Neural progenitor cell (in vitro differentiated cells): Measurements from ENCODE around the gene MYO18B. TPM values are rescaled to one million over a fixed set of nuclear protein-coding genes. Genes with fewer than 3 reads are reported as not detected.

Experiments used
- DNase-seq: peaks from one replicate; pipeline ENCODE4 v3.0.0-alpha.2; 2016; ENCODE audit warnings: low spot score
- H2AFZ ChIP-seq: fragments of 200-600 bp; sonication (generic); replicated peaks from 2 replicates; pipeline ENCODE4 v1.6.1; 2016; ENCODE audit warnings: antibody characterized with exemption
- H3F3A ChIP-seq: fragments of 200-600 bp; sonication (generic); 2 replicates; pipeline ENCODE4 v1.6.1; 2016; ENCODE audit warnings: antibody characterized with exemption, low read depth
- H3K27ac ChIP-seq: fragments of 200-600 bp; sonication (generic); 2 replicates; pipeline ENCODE4 v1.5.1; 2016; ENCODE audit warnings: mild to moderate bottlenecking
- H3K27me3 ChIP-seq: fragments of 200-600 bp; sonication (generic); 2 replicates; pipeline ENCODE4 v1.6.1; 2016; ENCODE audit warnings: mild to moderate bottlenecking, moderate library complexity
- H3K36me3 ChIP-seq: fragments of 200-600 bp; sonication (generic); 2 replicates; pipeline ENCODE4 v1.5.1; 2016
- H3K4me1 ChIP-seq: fragments of 200-600 bp; sonication (generic); 2 replicates; pipeline ENCODE4 v1.6.1; 2016; ENCODE audit warnings: mixed run types
- H3K4me2 ChIP-seq: fragments of 200-600 bp; sonication (generic); 2 replicates; pipeline ENCODE4 v1.6.1; 2016
- H3K4me3 ChIP-seq: fragments of 200-600 bp; sonication (generic); 2 replicates; pipeline ENCODE4 v1.5.1; 2016
- H3K79me2 ChIP-seq: fragments of 200-600 bp; sonication (generic); 2 replicates; pipeline ENCODE4 v1.6.1; 2016; ENCODE audit warnings: low read depth
- H3K9ac ChIP-seq: fragments of 200-600 bp; sonication (generic); 2 replicates; pipeline ENCODE4 v1.6.1; 2016
- H3K9me3 ChIP-seq: fragments of 200-600 bp; sonication (generic); 2 replicates; pipeline ENCODE4 v1.5.1; 2016; ENCODE audit warnings: low read depth
- H4K20me1 ChIP-seq: fragments of 200-600 bp; sonication (generic); 2 replicates; pipeline ENCODE4 v1.6.1; 2016; ENCODE audit warnings: low read depth
- H3K27ac Mint-ChIP-seq: 3 replicates; pipeline ENCODE4 v1.8.0; 2021; ENCODE audit warnings: mixed read lengths
- H3K27me3 Mint-ChIP-seq: 2 replicates; pipeline ENCODE4 v1.8.0; 2022; ENCODE audit warnings: low read depth, mild to moderate bottlenecking, inconsistent platforms, moderate library complexity, mixed read lengths; ENCODE audit not compliant: insufficient read depth
- H3K36me3 Mint-ChIP-seq: 3 replicates; pipeline ENCODE4 v1.8.0; 2021; ENCODE audit warnings: mixed read lengths
- H3K4me1 Mint-ChIP-seq: 3 replicates; pipeline ENCODE4 v1.8.0; 2021; ENCODE audit warnings: mixed read lengths
- H3K4me3 Mint-ChIP-seq: 3 replicates; pipeline ENCODE4 v1.8.0; 2021; ENCODE audit warnings: mild to moderate bottlenecking, moderate library complexity, mixed read lengths
- H3K9me3 Mint-ChIP-seq: 3 replicates; pipeline ENCODE4 v1.8.0; 2020; ENCODE audit warnings: mixed read lengths
- EZH2 ChIP-seq: fragments of 200-600 bp; sonication (generic); IDR thresholded peaks from 2 replicates; pipeline ENCODE4 v1.6.1; 2017; ENCODE audit warnings: antibody characterized with exemption, mild to moderate bottlenecking, moderate library complexity
- EZH2phosphoT487 ChIP-seq: fragments of 200-600 bp; sonication (generic); IDR thresholded peaks from 2 replicates; pipeline ENCODE4 v1.6.1; 2017; ENCODE audit warnings: antibody characterized with exemption
- total RNA-seq: library from RNA; depleted of rRNA; stranded (reverse); fragments of >200 nt; gene quantifications from 2 replicates; pipeline ENCODE4 v1.2.3, GENCODE V29; 2015; ENCODE audit warnings: low replicate concordance
- TF ChIP-seq, protein P1 (sequence below): fragments of 200-600 bp; sonication (generic); IDR thresholded peaks from 2 replicates; pipeline ENCODE4 v1.5.1; 2017; ENCODE audit warnings: antibody characterized with exemption, mild to moderate bottlenecking

MYO18B gene
- total RNA-seq, 1 donor from 2014 or later, result not detected

DNA sequence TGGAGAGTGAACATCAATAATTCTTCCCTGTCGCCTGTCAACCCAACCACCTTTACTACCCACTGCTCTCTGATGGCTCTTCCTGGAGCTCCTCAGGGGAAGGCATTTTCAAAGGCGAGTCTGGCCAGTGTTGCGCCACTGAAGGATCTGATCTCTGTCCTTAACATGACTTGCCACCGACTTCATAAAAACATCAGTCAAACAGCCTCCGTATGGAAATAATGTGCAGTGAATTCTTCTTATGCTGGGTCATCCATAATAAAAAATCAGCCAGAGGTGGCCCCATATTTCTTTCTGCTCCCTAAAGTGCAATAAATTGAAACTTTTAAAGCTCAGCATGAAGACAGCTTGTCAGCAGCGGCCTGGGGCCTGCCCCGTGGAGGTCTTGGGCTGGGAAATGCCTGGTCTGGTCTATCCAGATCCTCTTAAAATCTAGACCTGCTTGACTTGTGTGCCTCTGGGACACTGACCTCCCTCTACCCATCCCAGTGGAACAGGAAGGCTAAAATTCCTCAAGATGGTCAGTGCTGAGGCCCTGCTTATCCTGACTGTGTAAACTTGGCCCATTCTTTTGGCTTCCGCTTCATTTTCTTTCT lies 199.5 kb downstream of the MYO18B start:
- Histone ChIP-seq H3K9me3 (no peaks in the 10 kb centered on the region), H3F3A (peaks cover 9% of the 10 kb centered on the region), H3K36me3 (no peaks in the 10 kb centered on the region), H3K9ac (no peak overlapping the region), H3K4me3 (no peak overlapping the region), H3K4me1 (peaks cover 29% of the 10 kb centered on the region), H3K4me2 (no peak overlapping the region), H3K27me3 (no peaks in the 10 kb centered on the region), H2AFZ (no peak overlapping the region), H4K20me1 (no peaks in the 10 kb centered on the region), H3K27ac (no peak overlapping the region), H3K79me2 (no peaks in the 10 kb centered on the region)
- no peak for DNase-seq
- Mint-ChIP-seq H3K4me3 (no peak overlapping the region), H3K36me3 (no peaks in the 10 kb centered on the region), H3K27me3 (peaks cover 8% of the 10 kb centered on the region), H3K27ac (peak overlapping the region; percentile 25), H3K4me1 (peaks cover 49% of the 10 kb centered on the region), H3K9me3 (no peaks in the 10 kb centered on the region)
- TF ChIP-seq, protein P1, sequence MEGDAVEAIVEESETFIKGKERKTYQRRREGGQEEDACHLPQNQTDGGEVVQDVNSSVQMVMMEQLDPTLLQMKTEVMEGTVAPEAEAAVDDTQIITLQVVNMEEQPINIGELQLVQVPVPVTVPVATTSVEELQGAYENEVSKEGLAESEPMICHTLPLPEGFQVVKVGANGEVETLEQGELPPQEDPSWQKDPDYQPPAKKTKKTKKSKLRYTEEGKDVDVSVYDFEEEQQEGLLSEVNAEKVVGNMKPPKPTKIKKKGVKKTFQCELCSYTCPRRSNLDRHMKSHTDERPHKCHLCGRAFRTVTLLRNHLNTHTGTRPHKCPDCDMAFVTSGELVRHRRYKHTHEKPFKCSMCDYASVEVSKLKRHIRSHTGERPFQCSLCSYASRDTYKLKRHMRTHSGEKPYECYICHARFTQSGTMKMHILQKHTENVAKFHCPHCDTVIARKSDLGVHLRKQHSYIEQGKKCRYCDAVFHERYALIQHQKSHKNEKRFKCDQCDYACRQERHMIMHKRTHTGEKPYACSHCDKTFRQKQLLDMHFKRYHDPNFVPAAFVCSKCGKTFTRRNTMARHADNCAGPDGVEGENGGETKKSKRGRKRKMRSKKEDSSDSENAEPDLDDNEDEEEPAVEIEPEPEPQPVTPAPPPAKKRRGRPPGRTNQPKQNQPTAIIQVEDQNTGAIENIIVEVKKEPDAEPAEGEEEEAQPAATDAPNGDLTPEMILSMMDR, result no peak
- TF ChIP-seq EZH2phosphoT487 (no peak), EZH2 (no peak)

DNA sequence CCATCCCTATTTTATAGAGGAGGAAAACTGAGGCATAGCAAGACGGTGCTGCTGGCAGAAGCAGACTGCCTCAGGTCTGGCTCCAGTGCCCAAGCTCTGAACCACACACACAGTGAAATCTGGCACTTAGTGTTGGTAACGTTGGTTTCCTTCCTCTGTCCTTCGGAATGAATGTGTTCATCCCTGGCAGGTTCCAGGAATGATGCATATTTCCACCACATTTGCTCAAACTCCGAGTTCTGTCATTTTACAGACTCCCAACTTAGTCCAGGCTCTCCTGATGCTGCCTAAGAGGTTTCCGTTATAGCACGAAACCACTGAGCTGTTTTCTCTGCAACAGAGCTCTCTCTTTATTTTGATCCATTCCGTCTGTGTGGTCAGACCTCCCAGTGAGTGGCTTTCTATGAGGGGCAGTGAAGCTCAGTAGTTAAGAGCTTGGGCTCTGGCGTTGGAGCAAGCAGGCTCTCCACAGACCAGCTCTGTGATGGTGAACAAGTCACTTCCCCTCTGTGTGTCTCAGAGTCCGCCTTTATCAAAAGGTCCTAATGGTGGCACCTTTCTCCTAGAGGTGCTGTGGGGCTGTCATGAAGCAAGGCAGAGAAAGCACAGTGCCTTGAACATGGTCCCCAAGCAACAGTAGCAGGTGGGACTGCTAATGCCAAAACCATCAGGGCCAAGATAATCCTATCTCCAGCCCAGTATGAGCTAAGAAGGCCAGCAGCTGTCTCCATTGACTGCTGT lies 200.3 kb downstream of the MYO18B start:
- TF ChIP-seq, protein P1, result no peak
- TF ChIP-seq EZH2, result no peak
- TF ChIP-seq EZH2phosphoT487, result no peak
- H3K36me3 ChIP-seq, result no peaks in the 10 kb centered on the region
- no peaks in the 10 kb centered on the region for H4K20me1 ChIP-seq
- H3K4me2 ChIP-seq, result no peak overlapping the region
- H3K4me3 ChIP-seq, result no peak overlapping the region
- Mint-ChIP-seq H3K27ac (peak overlapping the region; percentile 62), H3K4me3 (no peak overlapping the region), H3K4me1 (peaks cover 49% of the 10 kb centered on the region), H3K27me3 (peaks cover 8% of the 10 kb centered on the region), H3K9me3 (no peaks in the 10 kb centered on the region), H3K36me3 (no peaks in the 10 kb centered on the region)
- no peak overlapping the region for H3K9ac ChIP-seq
- H3K4me1 ChIP-seq, result peaks cover 29% of the 10 kb centered on the region
- H3K27ac ChIP-seq, result no peak overlapping the region
- H3K27me3 ChIP-seq, result no peaks in the 10 kb centered on the region
- H2AFZ ChIP-seq, result no peak overlapping the region
- DNase-seq, result no peak
- H3K79me2 ChIP-seq, result no peaks in the 10 kb centered on the region
- H3F3A ChIP-seq, result peaks cover 9% of the 10 kb centered on the region
- no peaks in the 10 kb centered on the region for H3K9me3 ChIP-seq

DNA sequence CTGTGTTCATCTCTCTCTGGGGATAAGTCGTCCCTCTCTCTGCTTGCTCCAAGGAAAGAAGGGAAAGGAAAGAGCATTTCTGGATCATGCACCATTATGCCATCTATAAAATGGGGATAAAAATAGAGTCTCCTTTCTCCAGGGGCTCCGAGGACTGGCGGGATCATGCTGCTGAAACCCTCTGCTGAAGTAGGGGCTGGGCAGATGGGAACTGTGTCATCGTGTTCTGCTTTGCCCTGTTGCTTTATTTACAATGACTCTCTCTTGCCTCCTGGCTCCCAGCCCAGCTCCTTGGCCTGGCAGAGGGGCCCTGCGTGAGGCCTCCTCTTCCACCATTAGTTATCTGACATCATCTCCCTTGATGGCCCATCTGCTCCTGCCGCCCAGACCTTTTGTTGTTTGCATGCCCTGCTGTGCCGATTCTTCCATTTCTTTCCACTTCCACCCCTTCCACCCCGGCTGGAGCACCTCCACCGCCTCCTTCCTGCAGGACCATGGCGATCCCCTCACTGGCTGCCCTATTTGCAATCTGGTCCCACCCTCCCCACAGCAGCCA lies 200.9 kb downstream of the MYO18B start:
- Mint-ChIP-seq H3K27me3 (peaks cover 5% of the 10 kb centered on the region), H3K4me3 (peak overlapping the region; percentile 14)
- no peak overlapping the region for H3K4me2 ChIP-seq

DNA sequence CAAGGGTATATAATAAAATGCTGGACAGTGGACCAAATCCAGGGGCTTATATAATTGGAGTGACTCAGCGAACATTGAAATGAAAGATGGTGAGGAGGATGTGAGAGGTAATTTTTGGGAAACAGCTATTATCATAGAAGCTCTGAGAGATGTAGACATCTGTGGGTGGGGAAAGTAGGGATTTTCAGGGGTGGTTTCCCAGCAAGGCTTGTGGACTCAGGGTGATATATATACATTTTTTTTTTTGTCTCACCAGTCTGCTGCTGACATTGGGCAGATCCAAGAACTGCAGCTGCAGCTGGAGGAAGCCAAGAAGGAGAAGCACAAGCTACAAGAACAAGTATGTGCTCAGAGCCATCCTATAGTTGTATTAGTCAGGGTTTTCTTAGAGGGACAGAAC lies 208.1 kb downstream of the MYO18B start:
- Mint-ChIP-seq H3K9me3 (no peaks in the 10 kb centered on the region), H3K27ac (no peak overlapping the region), H3K4me3 (no peak overlapping the region), H3K4me1 (peaks cover 12% of the 10 kb centered on the region), H3K27me3 (peaks cover 12% of the 10 kb centered on the region), H3K36me3 (no peaks in the 10 kb centered on the region)
- H3K27me3 ChIP-seq, result no peaks in the 10 kb centered on the region
- H3K9ac ChIP-seq, result no peak overlapping the region
- H3K27ac ChIP-seq, result no peak overlapping the region
- H2AFZ ChIP-seq, result no peak overlapping the region
- no peaks in the 10 kb centered on the region for H3K79me2 ChIP-seq
- H3K4me1 ChIP-seq, result peaks cover 14% of the 10 kb centered on the region
- no peak for DNase-seq
- no peaks in the 10 kb centered on the region for H3K9me3 ChIP-seq
- TF ChIP-seq EZH2phosphoT487, result no peak
- TF ChIP-seq, protein P1, result no peak
- no peak for TF ChIP-seq EZH2
- H3K4me3 ChIP-seq, result no peak overlapping the region
- no peak overlapping the region for H3K4me2 ChIP-seq
- peaks cover 3% of the 10 kb centered on the region for H3F3A ChIP-seq
- H4K20me1 ChIP-seq, result no peaks in the 10 kb centered on the region
- no peaks in the 10 kb centered on the region for H3K36me3 ChIP-seq

More for the DNA sequence above, 200.9 kb downstream of the MYO18B start:
- H3K27ac ChIP-seq, result no peak overlapping the region
- H3K9me3 ChIP-seq, result no peaks in the 10 kb centered on the region
- no peaks in the 10 kb centered on the region for H3K36me3 ChIP-seq
- H3K79me2 ChIP-seq, result no peaks in the 10 kb centered on the region
- peaks cover 29% of the 10 kb centered on the region for H3K4me1 ChIP-seq
- DNase-seq, result no peak
- Mint-ChIP-seq H3K27ac (peak overlapping the region; percentile 88), H3K4me1 (peaks cover 46% of the 10 kb centered on the region), H3K36me3 (no peaks in the 10 kb centered on the region), H3K9me3 (no peaks in the 10 kb centered on the region)
- no peak overlapping the region for H2AFZ ChIP-seq
- H3F3A ChIP-seq, result peaks cover 9% of the 10 kb centered on the region
- H3K27me3 ChIP-seq, result no peaks in the 10 kb centered on the region
- no peak overlapping the region for H3K4me3 ChIP-seq
- no peak for TF ChIP-seq EZH2
- H3K9ac ChIP-seq, result no peak overlapping the region
- H4K20me1 ChIP-seq, result no peaks in the 10 kb centered on the region
